MM.1S (cell line): ENCODE data around the gene SLIT1.

Experiments
- EZH2 ChIP-seq: fragments of 300-600 bp; sonication (generic); optimal IDR thresholded peaks from 2 replicates; pipeline ENCODE3; 2017; ENCODE audit warnings: low read depth, mild to moderate bottlenecking, antibody characterized with exemption, low read length, mixed read lengths
- EZH2phosphoT487 ChIP-seq: fragments of 300-600 bp; sonication (generic); IDR thresholded peaks from 2 replicates; pipeline ENCODE4 v1.6.1; 2018; ENCODE audit warnings: antibody characterized with exemption, low read length
- TF ChIP-seq, protein P1 (sequence below): fragments of 300-600 bp; sonication (generic); IDR thresholded peaks from 2 replicates; pipeline ENCODE4 v1.5.1; 2016; ENCODE audit warnings: antibody characterized with exemption, low read length, mixed read lengths

DNA sequence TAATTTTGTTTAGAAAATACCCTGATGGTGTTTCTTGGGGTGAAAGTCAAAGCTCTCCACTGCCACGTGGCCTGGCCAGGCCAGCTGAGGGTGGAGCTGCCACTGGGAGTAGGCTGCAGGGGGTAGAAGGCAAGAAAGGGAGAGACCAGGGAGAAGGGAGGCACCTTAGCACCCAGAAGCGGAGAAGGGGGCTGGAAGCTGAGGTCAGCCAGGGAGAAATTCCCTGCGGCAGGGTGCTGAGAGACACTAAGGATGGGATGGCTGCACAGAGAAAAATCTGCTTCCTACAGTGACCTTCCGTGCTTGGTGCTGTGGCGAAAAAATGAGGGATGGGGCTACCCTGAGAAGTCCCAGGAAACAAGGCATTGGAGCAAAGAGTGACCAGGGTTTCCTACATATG lies 143.7 kb downstream of the SLIT1 start:
- TF ChIP-seq, protein P1, sequence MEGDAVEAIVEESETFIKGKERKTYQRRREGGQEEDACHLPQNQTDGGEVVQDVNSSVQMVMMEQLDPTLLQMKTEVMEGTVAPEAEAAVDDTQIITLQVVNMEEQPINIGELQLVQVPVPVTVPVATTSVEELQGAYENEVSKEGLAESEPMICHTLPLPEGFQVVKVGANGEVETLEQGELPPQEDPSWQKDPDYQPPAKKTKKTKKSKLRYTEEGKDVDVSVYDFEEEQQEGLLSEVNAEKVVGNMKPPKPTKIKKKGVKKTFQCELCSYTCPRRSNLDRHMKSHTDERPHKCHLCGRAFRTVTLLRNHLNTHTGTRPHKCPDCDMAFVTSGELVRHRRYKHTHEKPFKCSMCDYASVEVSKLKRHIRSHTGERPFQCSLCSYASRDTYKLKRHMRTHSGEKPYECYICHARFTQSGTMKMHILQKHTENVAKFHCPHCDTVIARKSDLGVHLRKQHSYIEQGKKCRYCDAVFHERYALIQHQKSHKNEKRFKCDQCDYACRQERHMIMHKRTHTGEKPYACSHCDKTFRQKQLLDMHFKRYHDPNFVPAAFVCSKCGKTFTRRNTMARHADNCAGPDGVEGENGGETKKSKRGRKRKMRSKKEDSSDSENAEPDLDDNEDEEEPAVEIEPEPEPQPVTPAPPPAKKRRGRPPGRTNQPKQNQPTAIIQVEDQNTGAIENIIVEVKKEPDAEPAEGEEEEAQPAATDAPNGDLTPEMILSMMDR: no peak
- no peak for TF ChIP-seq EZH2
- no peak for TF ChIP-seq EZH2phosphoT487
